Smooth muscle cell (in vitro differentiated cells): ENCODE data around the gene CCDC91. TPM values are rescaled to one million over a fixed set of nuclear protein-coding genes. Genes with fewer than 3 reads are reported as not detected.
"Not testable (repeated sequence)": the region's sequence is repeated elsewhere in the genome, so short reads cannot be mapped to it uniquely, and the experiment has no call there.

ENCODE experiments used
- DNase-seq: peaks from one replicate; lab custom pipeline; 2025; ENCODE audit not compliant: unreplicated experiment; lab: John Stamatoyannopoulos, UW
- H2AFZ ChIP-seq: fragments of 200-600 bp; sonication (generic); 2 replicates; pipeline ENCODE4 v1.6.0; 2016; ENCODE audit warnings: antibody characterized with exemption, low read depth, mild to moderate bottlenecking
- H3F3A ChIP-seq: fragments of 200-600 bp; sonication (generic); 2 replicates; pipeline ENCODE4 v1.6.0; 2017; ENCODE audit warnings: antibody characterized with exemption, low read depth
- H3K27ac ChIP-seq: fragments of 200-600 bp; sonication (generic); 2 replicates; pipeline ENCODE4 v1.5.1; 2016; ENCODE audit warnings: low read depth, mild to moderate bottlenecking
- H3K27me3 ChIP-seq: fragments of 200-600 bp; sonication (generic); 2 replicates; pipeline ENCODE4 v1.6.1; 2016; ENCODE audit warnings: low read depth, mild to moderate bottlenecking
- H3K36me3 ChIP-seq: fragments of 200-600 bp; sonication (generic); 2 replicates; pipeline ENCODE4 v1.5.1; 2016; ENCODE audit warnings: low read depth
- H3K4me1 ChIP-seq: fragments of 200-600 bp; sonication (generic); 2 replicates; pipeline ENCODE4 v1.5.1; 2016; ENCODE audit warnings: low read depth
- H3K4me2 ChIP-seq: fragments of 200-600 bp; sonication (generic); 2 replicates; pipeline ENCODE4 v1.6.0; 2016; ENCODE audit warnings: mild to moderate bottlenecking
- H3K4me3 ChIP-seq: fragments of 200-600 bp; sonication (generic); 2 replicates; pipeline ENCODE4 v1.5.1; 2016; ENCODE audit warnings: mild to moderate bottlenecking
- H3K79me2 ChIP-seq: fragments of 200-600 bp; sonication (generic); 2 replicates; pipeline ENCODE4 v1.6.0; 2016; ENCODE audit warnings: low read depth, mild to moderate bottlenecking
- H3K9ac ChIP-seq: fragments of 200-600 bp; sonication (generic); 2 replicates; pipeline ENCODE4 v1.6.0; 2016; ENCODE audit warnings: low read depth
- H3K9me3 ChIP-seq: fragments of 200-600 bp; sonication (generic); replicated peaks from 2 replicates; pipeline ENCODE4 v1.5.1; 2016; ENCODE audit warnings: low read depth
- H4K20me1 ChIP-seq: fragments of 200-600 bp; sonication (generic); 2 replicates; pipeline ENCODE4 v1.6.0; 2016; ENCODE audit warnings: low read depth
- CTCF ChIP-seq: fragments of 200-600 bp; sonication (generic); IDR thresholded peaks from 2 replicates; pipeline ENCODE4 v1.5.1; 2017; ENCODE audit warnings: borderline replicate concordance, mild to moderate bottlenecking, antibody characterized with exemption; ENCODE audit not compliant: insufficient read depth, poor library complexity, severe bottlenecking
- WGBS: methylation state at CpG from one replicate; pipeline ENCODE4 v1.1.7; 2016; ENCODE audit warnings: low lambda C conversion rate; 5-methylcytosine and 5-hydroxymethylcytosine counted together
- polyA plus RNA-seq: library from polyadenylated mRNA; unstranded; fragments of >200 nt; fragmentation: Nextera tagmentation; extraction: Ambion mirVana; gene quantifications from 2 replicates; pipeline ENCODE4 v1.2.1, GENCODE V29; 2016
- total RNA-seq: library from RNA; depleted of rRNA; stranded (reverse); fragments of >200 nt; gene quantifications from 2 replicates; pipeline ENCODE4 v1.2.3, GENCODE V29; 2014

CCDC91 gene
- total and polyA plus RNA-seq, 2 experiments from 2014 or later, result 20.1 to 23.7 TPM

- no peak overlapping the region for H3K4me2 ChIP-seq
- no peak for TF ChIP-seq CTCF
- H3K9ac ChIP-seq, result no peak overlapping the region
- no peaks in the 10 kb centered on the region for H3K9me3 ChIP-seq
- H4K20me1 ChIP-seq, result no peaks in the 10 kb centered on the region
- no peaks in the 10 kb centered on the region for H3F3A ChIP-seq
- no peak for DNase-seq
- H3K27ac ChIP-seq, result no peak overlapping the region
- no peak overlapping the region for H2AFZ ChIP-seq
- H3K36me3 ChIP-seq, result peaks cover 6% of the 10 kb centered on the region
- 65% methylated on average over 3 of the region's 3 CpGs for WGBS
- H3K27me3 ChIP-seq, result no peaks in the 10 kb centered on the region
- no peak overlapping the region for H3K4me3 ChIP-seq
- H3K4me1 ChIP-seq, result no peaks in the 10 kb centered on the region
- H3K79me2 ChIP-seq, result no peaks in the 10 kb centered on the region
Observed at GRCh38 chr12:28318273-28318672, 128.0 kb downstream of the CCDC91 start.

GRCh38 chr12:28320353-28320752 lies 130.1 kb downstream of the CCDC91 start:
- no peak overlapping the region for H3K27ac ChIP-seq
- H3K79me2 ChIP-seq, result no peaks in the 10 kb centered on the region
- H2AFZ ChIP-seq, result no peak overlapping the region
- H3K9ac ChIP-seq, result no peak overlapping the region
- H3K9me3 ChIP-seq, result no peaks in the 10 kb centered on the region
- no peak overlapping the region for H3K4me3 ChIP-seq
- H3K36me3 ChIP-seq, result peaks cover 6% of the 10 kb centered on the region
- no peaks in the 10 kb centered on the region for H4K20me1 ChIP-seq
- H3F3A ChIP-seq, result no peaks in the 10 kb centered on the region
- H3K4me1 ChIP-seq, result no peaks in the 10 kb centered on the region
- no peak for DNase-seq
- H3K4me2 ChIP-seq, result no peak overlapping the region
- WGBS, result 82% methylated on average over 1 of the region's 1 CpG
- no peaks in the 10 kb centered on the region for H3K27me3 ChIP-seq
- no peak for TF ChIP-seq CTCF

- Histone ChIP-seq H3K9ac (no peak overlapping the region), H3K4me1 (no peaks in the 10 kb centered on the region), H4K20me1 (no peaks in the 10 kb centered on the region), H3K4me2 (no peak overlapping the region), H3K27ac (no peak overlapping the region), H3K36me3 (no peaks in the 10 kb centered on the region), H3K79me2 (no peaks in the 10 kb centered on the region), H3K9me3 (peaks cover 3% of the 10 kb centered on the region), H3K4me3 (no peak overlapping the region), H3K27me3 (no peaks in the 10 kb centered on the region), H3F3A (no peaks in the 10 kb centered on the region), H2AFZ (no peak overlapping the region)
- 97% methylated on average over 4 of the region's 4 CpGs for WGBS
- TF ChIP-seq CTCF, result no peak
- DNase-seq, result no peak
Observed at GRCh38 chr12:28327722-28328121, 137.5 kb downstream of the CCDC91 start.

- H3K79me2 ChIP-seq, result no peaks in the 10 kb centered on the region
- 95% methylated on average over 2 of the region's 2 CpGs for WGBS
- no peak overlapping the region for H3K4me3 ChIP-seq
- no peak overlapping the region for H3K27ac ChIP-seq
- no peaks in the 10 kb centered on the region for H4K20me1 ChIP-seq
- no peaks in the 10 kb centered on the region for H3K36me3 ChIP-seq
- peaks cover 3% of the 10 kb centered on the region for H3K9me3 ChIP-seq
- TF ChIP-seq CTCF, result no peak
- H2AFZ ChIP-seq, result no peak overlapping the region
- no peaks in the 10 kb centered on the region for H3K4me1 ChIP-seq
- H3K4me2 ChIP-seq, result no peak overlapping the region
- H3K9ac ChIP-seq, result no peak overlapping the region
- no peak for DNase-seq
- H3K27me3 ChIP-seq, result no peaks in the 10 kb centered on the region
- no peaks in the 10 kb centered on the region for H3F3A ChIP-seq
Observed at GRCh38 chr12:28328967-28329366, 138.7 kb downstream of the CCDC91 start.

GRCh38 chr12:28329727-28330126 lies 139.5 kb downstream of the CCDC91 start:
- H3K9ac ChIP-seq, H3K27ac ChIP-seq, DNase-seq, H3K4me3 ChIP-seq, H3K79me2 ChIP-seq, H3K36me3 ChIP-seq, H3K4me1 ChIP-seq, H4K20me1 ChIP-seq, H2AFZ ChIP-seq, H3K9me3 ChIP-seq, H3K4me2 ChIP-seq, H3F3A ChIP-seq, H3K27me3 ChIP-seq: not testable (repeated sequence)
- WGBS, result 97% methylated on average over 2 of the region's 2 CpGs

- not testable (repeated sequence) for H3K79me2 ChIP-seq, H4K20me1 ChIP-seq, H3K9ac ChIP-seq, H3K27ac ChIP-seq, H3K27me3 ChIP-seq, H3K4me3 ChIP-seq, H3F3A ChIP-seq, H3K4me2 ChIP-seq, H3K36me3 ChIP-seq, DNase-seq, H2AFZ ChIP-seq, H3K9me3 ChIP-seq, H3K4me1 ChIP-seq
- WGBS, result 66% methylated on average over 3 of the region's 3 CpGs
Observed at GRCh38 chr12:28330232-28330631, 140.0 kb downstream of the CCDC91 start.
